Measurements from ENCODE around the gene OR2A42. TPM values are rescaled to one million over a fixed set of nuclear protein-coding genes. Genes with fewer than 3 reads are reported as not detected.
"Not testable (repeated sequence)": the region's sequence is repeated elsewhere in the genome, so short reads cannot be mapped to it uniquely, and the experiment has no call there.

OR2A42 gene
- total RNA-seq, 1 experiment from 2014 or later, result not detected

DNA sequence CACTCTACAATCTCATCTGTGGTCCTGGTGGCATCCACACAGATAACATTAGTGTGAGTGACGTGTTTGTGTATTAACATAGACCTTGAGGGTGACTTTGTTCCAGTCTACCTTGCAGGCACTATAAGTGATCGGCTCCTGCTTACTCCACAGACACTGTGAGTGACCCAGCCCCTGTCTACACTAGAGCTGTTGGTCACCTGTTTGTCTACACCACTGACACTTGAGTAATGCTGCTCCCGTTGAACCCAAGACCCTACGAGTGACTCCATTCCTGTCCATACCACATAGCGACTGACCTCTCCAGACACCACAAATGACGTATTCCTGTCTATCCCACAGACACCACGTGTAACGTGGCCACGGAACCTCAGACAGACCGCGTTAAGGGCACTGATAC lies 45.6 kb downstream of the OR2A42 start:
- not testable (repeated sequence) for H3K36me3 Mint-ChIP-seq (ENCODE audit: insufficient read depth in 1 of 3, low read depth in 3 of 3)
- no CpG with 5 or more reads among the region's 11 CpGs for WGBS (ENCODE audit: extremely low coverage, insufficient read length, low lambda C conversion rate)

DNA sequence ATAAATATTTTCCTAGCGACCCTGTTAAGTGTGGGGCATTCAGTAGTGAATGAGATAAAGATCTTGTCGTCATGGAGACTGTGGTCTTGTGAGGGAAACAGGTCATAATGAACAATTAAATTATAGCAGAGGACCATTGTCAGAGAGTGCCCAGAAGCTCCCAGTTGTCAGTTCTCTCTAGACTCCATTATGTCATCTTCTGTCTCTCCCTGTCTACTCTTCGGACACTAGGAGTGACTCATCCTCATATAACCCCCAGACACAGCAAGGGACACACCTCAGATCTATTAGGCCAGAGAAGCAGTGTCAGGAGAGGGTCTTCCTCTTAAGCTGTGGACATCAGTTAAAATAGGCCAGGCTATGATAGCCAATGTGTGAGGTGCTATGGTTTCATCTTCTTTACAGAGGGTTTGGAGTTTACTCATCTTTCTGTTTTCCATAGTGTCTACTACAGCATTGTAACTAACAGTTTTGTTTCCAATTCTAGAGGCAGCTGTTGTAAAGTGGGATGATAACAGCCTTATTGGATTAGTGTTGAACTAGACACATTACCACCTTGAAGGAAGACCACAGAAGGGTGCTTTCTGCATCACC lies 50.7 kb downstream of the OR2A42 start:
- no CpG with 5 or more reads among the region's 3 CpGs for WGBS (ENCODE audit: extremely low coverage, insufficient read length, low lambda C conversion rate)
- not testable (repeated sequence) for H2BK15ac ChIP-seq (ENCODE audit: low read depth, low read length); H3K4me1 ChIP-seq (ENCODE audit: insufficient read depth, low read length); H3K4ac ChIP-seq (ENCODE audit: low read depth, low read length); H2AK5ac ChIP-seq (ENCODE audit: insufficient read length, low read length); H3K27ac Mint-ChIP-seq; H3K9me3 Mint-ChIP-seq; H3K23ac ChIP-seq (ENCODE audit: insufficient read length, low read depth, low read length); H3K4me3 Mint-ChIP-seq; H2AFZ ChIP-seq (ENCODE audit: low read length); H3K79me1 ChIP-seq (ENCODE audit: insufficient read depth, low read depth, low read length, poor library complexity, severe bottlenecking); H3K79me2 ChIP-seq (ENCODE audit: insufficient read depth, low read length); H4K8ac ChIP-seq (replicated peaks; ENCODE audit: insufficient read length, low read depth, low read length); H3K23me2 ChIP-seq (ENCODE audit: insufficient read length, low read depth, low read length, poor library complexity, severe bottlenecking); H3K18ac ChIP-seq (ENCODE audit: insufficient read length, low read depth, low read length); H4K20me1 ChIP-seq (ENCODE audit: control insufficient read depth, insufficient read depth, insufficient read length); DNase-seq; H3K56ac ChIP-seq (ENCODE audit: insufficient read length, low read depth, low read length); H3K9me3 ChIP-seq (ENCODE audit: control insufficient read depth, low read depth, low read length); H2BK120ac ChIP-seq (ENCODE audit: low read depth, low read length, poor library complexity, severe bottlenecking); H3K36me3 Mint-ChIP-seq (ENCODE audit: insufficient read depth in 1 of 3, low read depth in 3 of 3); H3K27me3 ChIP-seq (ENCODE audit: insufficient read depth, low read length); H3K14ac ChIP-seq (ENCODE audit: insufficient read depth, low read length); H3K4me2 ChIP-seq (ENCODE audit: insufficient read depth, insufficient read length, low read length); H3K27ac ChIP-seq (ENCODE audit: insufficient read length, low read depth, low read length); H3K27me3 Mint-ChIP-seq (ENCODE audit: low read depth); H3K9ac ChIP-seq (ENCODE audit: extremely low read depth, insufficient read length, low read length); H4K5ac ChIP-seq (ENCODE audit: insufficient read length, low read depth, low read length); H2BK12ac ChIP-seq (ENCODE audit: insufficient read length, low read depth, low read length); H4K91ac ChIP-seq (ENCODE audit: insufficient read length, low read depth, low read length); H3K4me1 Mint-ChIP-seq; H2BK5ac ChIP-seq (ENCODE audit: insufficient read length, low read length); H3T11ph ChIP-seq (ENCODE audit: low read length); H2BK20ac ChIP-seq (ENCODE audit: low read depth, low read length, poor library complexity, severe bottlenecking)

More for the DNA sequence above, 45.6 kb downstream of the OR2A42 start:
- not testable (repeated sequence) for H2AFZ ChIP-seq (ENCODE audit: low read length); H2BK5ac ChIP-seq (ENCODE audit: insufficient read length, low read length); H4K8ac ChIP-seq (replicated peaks; ENCODE audit: insufficient read length, low read depth, low read length); H2BK15ac ChIP-seq (ENCODE audit: low read depth, low read length); H3K79me2 ChIP-seq (ENCODE audit: insufficient read depth, low read length); H3K18ac ChIP-seq (ENCODE audit: insufficient read length, low read depth, low read length); H2BK20ac ChIP-seq (ENCODE audit: low read depth, low read length, poor library complexity, severe bottlenecking); H3K27ac Mint-ChIP-seq; H3K23ac ChIP-seq (ENCODE audit: insufficient read length, low read depth, low read length); H3K9me3 ChIP-seq (ENCODE audit: control insufficient read depth, low read depth, low read length); H3K23me2 ChIP-seq (ENCODE audit: insufficient read length, low read depth, low read length, poor library complexity, severe bottlenecking); H4K5ac ChIP-seq (ENCODE audit: insufficient read length, low read depth, low read length); H2BK120ac ChIP-seq (ENCODE audit: low read depth, low read length, poor library complexity, severe bottlenecking); H3K9me3 Mint-ChIP-seq; DNase-seq; H3T11ph ChIP-seq (ENCODE audit: low read length); H3K4me2 ChIP-seq (ENCODE audit: insufficient read depth, insufficient read length, low read length); H3K56ac ChIP-seq (ENCODE audit: insufficient read length, low read depth, low read length); H4K91ac ChIP-seq (ENCODE audit: insufficient read length, low read depth, low read length); H3K9ac ChIP-seq (ENCODE audit: extremely low read depth, insufficient read length, low read length); H3K27me3 ChIP-seq (ENCODE audit: insufficient read depth, low read length); H3K27me3 Mint-ChIP-seq (ENCODE audit: low read depth); H3K79me1 ChIP-seq (ENCODE audit: insufficient read depth, low read depth, low read length, poor library complexity, severe bottlenecking); H3K4me1 ChIP-seq (ENCODE audit: insufficient read depth, low read length); H3K4me3 Mint-ChIP-seq; H3K4me1 Mint-ChIP-seq; H3K4ac ChIP-seq (ENCODE audit: low read depth, low read length); H2BK12ac ChIP-seq (ENCODE audit: insufficient read length, low read depth, low read length); H4K20me1 ChIP-seq (ENCODE audit: control insufficient read depth, insufficient read depth, insufficient read length); H3K27ac ChIP-seq (ENCODE audit: insufficient read length, low read depth, low read length); H3K14ac ChIP-seq (ENCODE audit: insufficient read depth, low read length); H2AK5ac ChIP-seq (ENCODE audit: insufficient read length, low read length)
